Mesenchymal stem cell (in vitro differentiated cells and primary cell): ENCODE results near the gene RBM15.

ENCODE experiments used
- DNase-seq: peaks from one replicate; pipeline ENCODE4 v3.0.0-alpha.2; 2013
- H2AFZ ChIP-seq: one replicate; pipeline ENCODE4 v1.6.1; 2013; ENCODE audit warnings: low read depth, mild to moderate bottlenecking, control low read depth, inconsistent platforms, low read length, moderate library complexity
- H2AK5ac ChIP-seq: 2 replicates; pipeline ENCODE4 v1.6.1; 2013; ENCODE audit warnings: low read length, moderate library complexity, mild to moderate bottlenecking, inconsistent platforms; ENCODE audit not compliant: severe bottlenecking
- H2BK120ac ChIP-seq: one replicate; pipeline ENCODE4 v1.6.1; 2013; ENCODE audit warnings: low read depth, mild to moderate bottlenecking, inconsistent platforms, low read length, moderate library complexity
- H2BK12ac ChIP-seq, 2 experiments: one replicate each; pipeline ENCODE4 v1.6.1; 2013; ENCODE audit warnings: inconsistent platforms in 2 of 2, low read length in 2 of 2, mild to moderate bottlenecking in 2 of 2, moderate library complexity in 2 of 2, control low read depth in 1 of 2
- H2BK15ac ChIP-seq: one replicate; pipeline ENCODE4 v1.6.1; 2013; ENCODE audit warnings: mild to moderate bottlenecking, low read depth, inconsistent platforms; ENCODE audit not compliant: poor library complexity, severe bottlenecking
- H2BK5ac ChIP-seq: 2 replicates; pipeline ENCODE4 v1.6.1; 2013; ENCODE audit warnings: low read depth, mild to moderate bottlenecking, low read length, control low read depth, inconsistent platforms; ENCODE audit not compliant: poor library complexity, severe bottlenecking
- H3K14ac ChIP-seq, 2 experiments: one replicate each; pipeline ENCODE4 v1.6.1; 2013; ENCODE audit warnings: inconsistent platforms in 2 of 2, low read length in 2 of 2, control low read depth in 1 of 2, mild to moderate bottlenecking in 1 of 2, moderate library complexity in 1 of 2
- H3K18ac ChIP-seq, 2 experiments: one replicate each; pipeline ENCODE4 v1.6.1; 2013; ENCODE audit warnings: inconsistent platforms in 2 of 2, low read length in 2 of 2, control low read depth in 1 of 2, low read depth in 1 of 2, mild to moderate bottlenecking in 1 of 2
- H3K23ac ChIP-seq, 2 experiments: one replicate each; pipeline ENCODE4 v1.6.1; 2013; ENCODE audit warnings: inconsistent platforms in 2 of 2, low read length in 2 of 2, mild to moderate bottlenecking in 2 of 2, moderate library complexity in 2 of 2, control low read depth in 1 of 2
- H3K27ac ChIP-seq: 2 replicates; pipeline ENCODE4 v1.5.1; 2013; ENCODE audit warnings: mild to moderate bottlenecking, moderate library complexity, low read length, control low read depth, inconsistent platforms; ENCODE audit not compliant: poor library complexity, severe bottlenecking
- H3K27me3 ChIP-seq, 2 experiments: 2 replicates each; pipeline versions ENCODE4 v1.6.1 to v1.7.0; 2013; ENCODE audit warnings: low read length in 2 of 2, mild to moderate bottlenecking in 2 of 2, moderate library complexity in 2 of 2, control low read depth in 1 of 2, inconsistent platforms in 1 of 2; ENCODE audit not compliant: control insufficient read depth in 1 of 2, insufficient read depth in 1 of 2
- H3K36me3 ChIP-seq, 2 experiments: 2 replicates each; pipeline versions ENCODE4 v1.6.1 to v1.7.0; 2013; ENCODE audit warnings: low read length in 2 of 2, control low read depth in 1 of 2, inconsistent platforms in 1 of 2, low read depth in 1 of 2, mild to moderate bottlenecking in 1 of 2; ENCODE audit not compliant: insufficient read depth in 2 of 2, control insufficient read depth in 1 of 2
- H3K4ac ChIP-seq, 2 experiments: one replicate each; pipeline ENCODE4 v1.6.1; 2013; ENCODE audit warnings: inconsistent platforms in 2 of 2, low read length in 2 of 2, mild to moderate bottlenecking in 2 of 2, moderate library complexity in 2 of 2, control low read depth in 1 of 2, low read depth in 1 of 2
- H3K4me1 ChIP-seq: 2 replicates; pipeline ENCODE4 v1.6.1; 2013; ENCODE audit warnings: low read depth, low read length, control low read depth; ENCODE audit not compliant: control insufficient read depth, insufficient read depth
- H3K4me2 ChIP-seq: 2 replicates; pipeline ENCODE4 v1.6.1; 2013; ENCODE audit warnings: low read length, mild to moderate bottlenecking, inconsistent platforms; ENCODE audit not compliant: poor library complexity, severe bottlenecking
- H3K4me3 ChIP-seq, 2 experiments: 2 replicates each; pipeline versions ENCODE4 v1.5.1 to v1.7.0; 2013; ENCODE audit warnings: low read length in 2 of 2, mild to moderate bottlenecking in 2 of 2, control low read depth in 1 of 2, low read depth in 1 of 2; ENCODE audit not compliant: insufficient read depth in 1 of 2
- H3K79me1 ChIP-seq: replicated peaks from 2 replicates; pipeline ENCODE4 v1.6.1; 2013; ENCODE audit warnings: mild to moderate bottlenecking, control low read depth, low read length, inconsistent platforms; ENCODE audit not compliant: poor library complexity, severe bottlenecking
- H3K9ac ChIP-seq: 2 replicates; pipeline ENCODE4 v1.7.0; 2013; ENCODE audit warnings: mild to moderate bottlenecking, low read length, moderate library complexity
- H3K9me3 ChIP-seq: 2 replicates; pipeline ENCODE4 v1.7.0; 2013; ENCODE audit warnings: mild to moderate bottlenecking, low read length; ENCODE audit not compliant: control insufficient read depth
- H4K8ac ChIP-seq: one replicate; pipeline ENCODE4 v1.6.1; 2013; ENCODE audit warnings: inconsistent platforms, mild to moderate bottlenecking, low read length, moderate library complexity
- H4K91ac ChIP-seq: one replicate; pipeline ENCODE4 v1.6.1; 2013; ENCODE audit warnings: mild to moderate bottlenecking, low read length, inconsistent platforms
- WGBS: methylation state at CpG from one replicate; pipeline ENCODE4 v1.1.7; 2013; ENCODE audit warnings: mixed read lengths; 5-methylcytosine and 5-hydroxymethylcytosine counted together

The RBM15 gene

DNA sequence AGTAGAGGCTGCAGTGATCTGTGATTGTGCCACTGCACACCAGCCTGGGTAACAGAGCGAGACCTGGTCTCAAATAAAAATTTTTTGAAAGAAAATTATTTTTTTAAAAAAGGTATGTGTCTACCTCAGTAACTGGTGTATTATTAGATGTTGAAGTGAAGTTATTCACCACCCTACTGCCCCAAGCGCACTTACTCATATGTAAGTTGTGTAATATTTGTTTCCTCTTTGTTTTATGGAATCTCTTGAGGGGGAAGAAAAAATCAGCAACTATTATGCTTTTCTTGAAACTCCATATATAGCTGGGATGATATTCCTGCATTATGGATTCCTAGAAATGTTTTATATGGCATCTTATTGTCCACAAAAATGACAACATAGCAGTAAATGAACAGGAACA is 21.3 kb downstream of the RBM15 start:
- Histone ChIP-seq H3K4me3 (no peak overlapping the region), H3K27me3 (no peaks in the 10 kb centered on the region), H3K79me1 (peaks cover 8% of the 10 kb centered on the region), H2BK12ac (no peak overlapping the region), H3K23ac (no peak overlapping the region), H3K4me1 (no peaks in the 10 kb centered on the region), H2AFZ (no peak overlapping the region), H3K4me2 (no peak overlapping the region), H3K14ac (no peak overlapping the region), H2BK15ac (no peak overlapping the region), H3K18ac (no peak overlapping the region), H2BK5ac (no peak overlapping the region), H2BK120ac (no peak overlapping the region), H4K91ac (no peak overlapping the region), H3K9me3 (no peaks in the 10 kb centered on the region), H3K36me3 (peaks cover 10 to 26% of the 10 kb centered on the region in 2 experiments), H4K8ac (no peak overlapping the region), H3K27ac (no peak overlapping the region), H2AK5ac (no peak overlapping the region), H3K4ac (no peak overlapping the region), H3K9ac (no peak overlapping the region)
- no peak for DNase-seq
- no CpG with 5 or more reads among the region's 2 CpGs for WGBS

DNA sequence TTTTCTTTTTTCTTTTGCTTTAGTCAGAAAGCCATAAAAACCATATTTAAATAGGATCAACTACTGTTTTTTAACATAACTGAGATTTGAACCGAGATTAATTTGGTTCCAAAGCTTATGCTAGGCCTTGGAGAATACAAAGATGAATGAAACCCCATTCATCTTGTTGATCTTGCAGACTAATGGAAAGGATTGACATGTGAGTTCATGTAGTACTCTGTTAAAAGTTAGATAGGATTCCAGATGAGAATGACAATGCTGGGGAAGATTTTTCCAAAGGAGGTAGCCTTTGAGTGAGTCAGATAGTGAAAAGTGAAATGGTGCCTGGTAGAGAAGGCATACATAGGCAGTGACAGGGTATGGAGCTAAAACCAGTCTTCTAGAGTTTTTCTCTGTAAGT is 22.7 kb downstream of the RBM15 start:
- H3K27me3 ChIP-seq, result no peaks in the 10 kb centered on the region
- H2BK12ac ChIP-seq, result no peak overlapping the region
- H3K4me3 ChIP-seq, result no peak overlapping the region
- H3K36me3 ChIP-seq, result peaks cover 15 to 29% of the 10 kb centered on the region in 2 experiments
- no peak overlapping the region for H2BK5ac ChIP-seq
- no peak overlapping the region for H2BK15ac ChIP-seq
- no peak overlapping the region for H4K91ac ChIP-seq
- H2AK5ac ChIP-seq, result no peak overlapping the region
- H2BK120ac ChIP-seq, result no peak overlapping the region
- H3K9me3 ChIP-seq, result no peaks in the 10 kb centered on the region
- no peak overlapping the region for H3K23ac ChIP-seq
- no peak overlapping the region for H3K4me2 ChIP-seq
- no peak for DNase-seq
- no peak overlapping the region for H3K14ac ChIP-seq
- H3K4ac ChIP-seq, result no peak overlapping the region
- no peak overlapping the region for H4K8ac ChIP-seq
- WGBS, result 100% methylated on average over 1 of the region's 1 CpG
- no peak overlapping the region for H3K27ac ChIP-seq
- H3K79me1 ChIP-seq, result peaks cover 10% of the 10 kb centered on the region
- no peak overlapping the region for H3K18ac ChIP-seq
- no peaks in the 10 kb centered on the region for H3K4me1 ChIP-seq
- no peak overlapping the region for H2AFZ ChIP-seq
- no peak overlapping the region for H3K9ac ChIP-seq

DNA sequence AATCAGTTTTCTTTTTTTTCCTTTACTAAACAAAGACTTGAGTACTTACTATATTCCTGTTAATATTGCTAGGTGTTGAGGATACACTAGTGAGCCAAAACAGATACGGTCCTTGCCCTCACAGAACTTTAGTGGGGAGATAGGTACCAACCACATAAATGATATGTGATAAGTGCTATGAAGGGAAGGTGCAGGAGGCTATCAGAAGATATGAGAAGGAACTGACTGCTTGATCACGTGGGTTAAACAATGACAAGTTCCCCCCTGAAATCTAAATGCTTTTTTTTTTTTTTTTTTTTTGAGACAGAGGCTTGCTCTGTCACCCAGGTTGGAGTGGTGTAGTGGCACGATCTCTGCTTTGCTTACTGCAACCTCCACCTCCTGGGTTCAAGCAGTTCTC is 25.0 kb downstream of the RBM15 start:
- Histone ChIP-seq H3K4me1 (no peaks in the 10 kb centered on the region), H4K8ac (no peak overlapping the region)

DNA sequence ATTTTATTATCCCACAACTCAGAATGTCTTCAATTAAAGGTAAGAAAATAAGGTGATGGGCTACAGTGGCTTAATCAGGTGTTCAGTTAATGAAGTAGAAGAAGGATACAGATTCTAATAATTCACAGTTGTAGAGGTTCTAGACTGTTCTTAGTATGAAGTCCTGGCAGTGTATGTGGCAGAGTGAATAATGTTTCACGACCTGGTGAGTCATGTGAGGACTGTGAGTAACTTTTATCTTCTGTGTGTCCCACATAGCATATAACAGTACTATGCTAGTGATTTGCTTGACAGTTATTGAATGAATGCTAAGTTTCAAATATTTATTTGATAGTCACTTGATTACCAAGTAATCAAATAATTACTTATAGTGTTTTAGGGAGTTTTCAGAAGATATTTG is 31.6 kb downstream of the RBM15 start:
- H2BK12ac ChIP-seq, result no peak overlapping the region
- H3K27me3 ChIP-seq, result no peaks in the 10 kb centered on the region
- H2AK5ac ChIP-seq, result no peak overlapping the region
- H2BK120ac ChIP-seq, result no peak overlapping the region
- H3K4ac ChIP-seq, result no peak overlapping the region
- no peak overlapping the region for H4K91ac ChIP-seq
- H3K4me1 ChIP-seq, result no peaks in the 10 kb centered on the region
- peak; percentile 73 for DNase-seq
- no peak overlapping the region for H3K4me3 ChIP-seq
- H4K8ac ChIP-seq, result no peak overlapping the region
- no peak overlapping the region for H3K27ac ChIP-seq
- 13% methylated on average over 1 of the region's 1 CpG for WGBS
- H3K14ac ChIP-seq, result no peak overlapping the region
- H3K9me3 ChIP-seq, result no peaks in the 10 kb centered on the region
- peak overlapping the region; percentile 17 for H3K9ac ChIP-seq
- H2BK5ac ChIP-seq, result no peak overlapping the region
- no peak overlapping the region for H2BK15ac ChIP-seq
- H2AFZ ChIP-seq, result no peak overlapping the region
- H3K23ac ChIP-seq, result no peak overlapping the region
- H3K18ac ChIP-seq, result no peak overlapping the region
- H3K4me2 ChIP-seq, result no peak overlapping the region
- H3K36me3 ChIP-seq, result peaks cover 15 to 39% of the 10 kb centered on the region in 2 experiments
- peaks cover 16% of the 10 kb centered on the region for H3K79me1 ChIP-seq

More for the DNA sequence above, 25.0 kb downstream of the RBM15 start:
- H3K9ac ChIP-seq, result no peak overlapping the region
- H3K18ac ChIP-seq, result no peak overlapping the region
- H3K4me2 ChIP-seq, result no peak overlapping the region
- no peak overlapping the region for H2BK120ac ChIP-seq
- H2BK5ac ChIP-seq, result no peak overlapping the region
- H2AK5ac ChIP-seq, result no peak overlapping the region
- H3K14ac ChIP-seq, result no peak overlapping the region
- no peaks in the 10 kb centered on the region for H3K9me3 ChIP-seq
- DNase-seq, result no peak
- H2AFZ ChIP-seq, result no peak overlapping the region
- no peak overlapping the region for H3K4me3 ChIP-seq
- H3K4ac ChIP-seq, result no peak overlapping the region
- no peak overlapping the region for H4K91ac ChIP-seq
- H3K27ac ChIP-seq, result no peak overlapping the region
- no peak overlapping the region for H2BK15ac ChIP-seq
- peaks cover 13 to 29% of the 10 kb centered on the region in 2 experiments for H3K36me3 ChIP-seq
- H3K23ac ChIP-seq, result no peak overlapping the region
- H2BK12ac ChIP-seq, result no peak overlapping the region
- peaks cover 12% of the 10 kb centered on the region for H3K79me1 ChIP-seq
- H3K27me3 ChIP-seq, result no peaks in the 10 kb centered on the region
- 100% methylated on average over 2 of the region's 3 CpGs for WGBS
